HG03565 (cell line): Measurements from ENCODE around the gene ZFYVE28.

ENCODE experiments used
- ATAC-seq: cut with Tn5 transposase; IDR thresholded peaks from one replicate; pipeline ENCODE4 v1.9.1; 2021; ENCODE audit warnings: mild to moderate bottlenecking, moderate library complexity; ENCODE audit not compliant: unreplicated experiment

Gene ZFYVE28

GRCh38 chr4:2412534-2412884, 5.9 kb downstream of the ZFYVE28 start:
- ATAC-seq = peak; percentile 8

DNA sequence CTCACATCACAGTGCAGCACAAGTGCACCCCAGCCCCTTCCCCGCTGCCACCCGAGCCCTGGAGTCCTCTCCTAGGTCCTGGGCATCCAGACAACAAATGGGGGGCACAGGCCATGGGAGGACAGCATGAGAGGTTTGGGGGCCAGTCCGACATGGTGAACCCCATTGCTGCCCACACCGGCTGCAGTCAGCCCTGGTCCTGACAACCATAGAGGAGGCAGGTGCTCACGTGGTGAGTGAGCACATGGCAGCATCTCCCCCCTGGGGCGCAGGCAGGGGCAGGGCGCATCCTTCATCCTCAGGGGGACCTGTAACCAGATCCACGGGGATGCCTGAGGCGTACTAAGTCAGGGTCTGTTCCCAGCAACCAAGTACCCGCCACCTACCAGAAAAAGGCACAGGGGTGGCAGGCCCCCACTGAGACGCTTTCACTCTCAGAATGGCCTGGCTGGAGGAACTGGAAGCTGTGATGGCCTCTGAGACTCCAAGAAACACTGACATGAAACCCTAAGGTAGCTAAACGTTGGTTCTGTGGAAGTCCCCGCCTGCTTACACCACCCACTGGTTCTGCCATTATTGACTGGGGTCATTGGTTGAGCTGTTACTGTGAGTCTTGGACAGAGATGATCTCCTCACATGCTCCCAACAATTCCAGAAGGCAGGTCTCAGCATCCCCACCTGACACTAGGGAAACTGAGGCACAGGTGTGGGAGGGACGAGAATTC, 6.5 kb downstream of the ZFYVE28 start:
- no peak for ATAC-seq

- ATAC-seq = no peak
Observed at GRCh38 chr4:2409381-2409783, 9.1 kb downstream of the ZFYVE28 start.

DNA sequence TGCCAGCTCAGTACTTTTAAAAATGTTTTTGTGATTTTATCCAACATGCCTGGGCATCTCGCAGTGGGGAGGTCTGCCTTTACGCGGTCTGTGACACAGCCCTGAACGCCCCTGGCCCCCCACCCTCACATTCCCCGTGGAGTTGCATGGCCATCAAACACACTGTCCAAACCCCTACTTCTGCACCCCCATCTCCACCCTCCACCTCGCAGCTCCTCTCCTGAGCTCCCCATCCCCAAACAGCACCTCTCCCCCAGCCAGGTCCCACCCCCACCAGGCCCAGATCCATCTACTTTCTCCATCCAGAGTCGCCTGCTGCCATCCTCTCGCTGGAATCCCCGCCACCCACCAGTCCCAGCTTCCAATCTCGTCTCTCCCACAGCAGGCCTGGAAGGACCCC, 9.5 kb downstream of the ZFYVE28 start:
- ATAC-seq = no peak

DNA sequence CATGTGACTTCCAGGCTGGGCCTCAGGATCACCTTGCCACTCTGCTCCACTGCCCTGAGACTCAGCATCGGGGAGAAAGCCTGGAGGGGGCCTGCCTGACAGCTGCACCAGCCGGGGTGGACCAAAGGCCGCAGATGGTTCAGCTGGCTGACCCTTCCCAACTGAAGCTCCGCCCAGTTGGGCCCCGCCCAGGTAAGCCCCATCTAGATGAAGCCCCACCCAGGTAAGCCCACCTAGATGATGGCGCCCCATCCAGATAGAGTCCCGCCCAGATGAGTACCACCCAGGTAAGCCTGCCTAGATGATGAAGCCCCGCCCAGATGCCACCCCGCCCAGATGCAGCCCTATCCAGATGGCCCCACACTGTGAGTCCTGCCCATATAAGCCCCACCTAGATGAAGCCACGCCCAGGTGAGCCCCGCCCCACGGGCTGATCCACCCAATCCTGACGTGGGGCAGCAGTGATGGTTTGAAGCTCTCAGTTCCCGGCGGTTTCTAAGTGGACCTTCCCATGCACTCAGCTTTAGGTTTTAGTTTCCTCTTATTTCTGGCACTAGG, 10.0 kb downstream of the ZFYVE28 start:
- ATAC-seq = no peak

GRCh38 chr4:2407991-2408342, 10.5 kb downstream of the ZFYVE28 start:
- ATAC-seq = no peak

GRCh38 chr4:2406920-2407319, 11.5 kb downstream of the ZFYVE28 start:
- no peak for ATAC-seq

DNA sequence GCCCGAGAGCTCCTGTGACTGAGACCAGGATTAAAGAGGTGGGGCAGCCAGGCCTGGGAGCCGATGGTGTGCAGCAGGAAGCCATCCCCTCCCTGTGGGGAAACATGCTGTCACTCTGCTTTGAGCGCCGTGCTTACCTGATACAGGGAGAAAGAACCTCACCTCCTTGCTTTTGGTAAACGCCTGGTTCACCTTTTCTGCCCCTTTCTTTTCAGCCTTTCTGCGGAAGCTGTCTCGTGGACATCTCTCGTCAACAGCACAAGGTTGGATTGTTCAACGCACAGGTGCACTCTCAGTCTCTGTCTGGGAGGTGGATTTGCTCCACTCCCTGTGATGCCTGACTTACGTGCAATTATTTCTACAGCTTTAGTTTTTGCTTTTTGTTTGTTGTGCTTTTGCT, 12.0 kb downstream of the ZFYVE28 start:
- no peak for ATAC-seq

DNA sequence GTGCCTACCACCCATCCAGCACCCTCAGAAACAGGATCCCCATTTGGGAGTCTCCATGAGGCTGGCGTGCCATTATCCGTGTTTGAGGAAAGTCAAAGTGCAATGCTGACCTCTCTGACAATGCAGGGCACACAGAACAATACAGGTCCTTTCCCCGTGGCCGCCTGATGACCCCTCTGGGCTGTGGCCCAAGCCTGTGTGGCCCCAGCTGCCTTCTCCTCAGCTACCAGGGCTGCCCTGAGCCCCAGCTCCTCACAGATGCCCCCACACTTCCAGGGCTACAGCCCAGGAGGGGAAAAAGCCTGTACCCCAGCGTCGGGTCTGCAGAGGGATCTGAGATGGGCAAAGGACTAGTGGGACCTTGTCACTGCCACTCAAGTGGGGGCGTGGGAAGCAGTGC, 15.5 kb downstream of the ZFYVE28 start:
- ATAC-seq = no peak

DNA sequence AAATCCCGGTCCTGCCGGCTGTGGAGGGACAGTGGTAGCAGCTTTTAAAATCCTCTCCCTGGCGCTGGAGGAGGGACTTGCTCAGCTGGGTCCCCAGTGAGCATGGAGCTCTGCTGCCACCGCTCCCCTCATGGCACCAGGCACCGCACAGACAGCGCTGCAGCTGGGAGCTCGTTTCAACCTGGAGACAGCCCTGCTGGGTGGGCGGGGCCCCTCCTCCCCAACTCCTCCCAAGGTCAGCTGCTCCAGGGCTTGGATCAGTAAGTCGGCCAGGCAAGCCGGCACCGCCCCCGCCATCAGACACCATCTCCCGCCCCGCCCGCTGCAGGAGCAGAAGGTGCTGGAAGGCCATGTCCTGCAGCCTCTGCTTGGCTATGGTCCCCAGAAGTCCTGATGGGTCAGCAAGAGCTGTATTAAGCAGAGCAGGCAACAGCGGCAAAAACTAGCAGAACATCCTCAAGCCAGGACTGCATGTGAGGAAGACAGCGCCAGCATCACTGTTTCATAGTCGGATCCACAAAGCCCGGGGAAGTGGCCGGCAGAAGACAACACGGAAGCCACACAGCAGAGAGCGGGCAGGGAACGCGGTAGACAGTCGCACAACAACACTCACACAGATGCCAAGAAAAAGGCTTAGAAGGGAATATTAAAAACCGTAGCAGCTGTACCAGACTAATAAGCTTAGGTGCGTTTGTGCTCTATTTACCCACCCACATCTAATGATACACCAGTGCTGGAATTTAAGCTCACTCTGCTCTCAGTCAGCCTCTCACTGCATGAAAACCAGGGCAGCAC, 16.2 kb downstream of the ZFYVE28 start:
- no peak for ATAC-seq

DNA sequence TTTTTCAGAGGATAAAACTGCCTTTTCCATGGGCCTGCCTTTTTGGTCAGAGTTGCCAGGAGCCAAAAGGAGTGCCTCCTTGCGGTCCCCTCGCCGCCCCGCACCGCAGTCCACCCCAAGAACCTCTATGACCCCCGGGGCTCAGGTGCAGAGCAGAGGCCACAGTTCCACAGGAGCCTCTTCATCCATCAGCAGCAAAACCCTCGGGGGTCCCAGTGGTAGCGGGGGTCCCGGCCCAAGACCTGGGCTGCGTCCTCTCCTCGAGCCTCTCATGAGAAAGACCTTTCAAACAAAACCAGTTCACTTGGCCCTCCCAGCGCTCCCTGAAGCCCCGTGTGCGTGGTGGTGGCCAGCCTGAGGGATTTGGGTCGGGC, 16.8 kb downstream of the ZFYVE28 start:
- ATAC-seq = no peak

DNA sequence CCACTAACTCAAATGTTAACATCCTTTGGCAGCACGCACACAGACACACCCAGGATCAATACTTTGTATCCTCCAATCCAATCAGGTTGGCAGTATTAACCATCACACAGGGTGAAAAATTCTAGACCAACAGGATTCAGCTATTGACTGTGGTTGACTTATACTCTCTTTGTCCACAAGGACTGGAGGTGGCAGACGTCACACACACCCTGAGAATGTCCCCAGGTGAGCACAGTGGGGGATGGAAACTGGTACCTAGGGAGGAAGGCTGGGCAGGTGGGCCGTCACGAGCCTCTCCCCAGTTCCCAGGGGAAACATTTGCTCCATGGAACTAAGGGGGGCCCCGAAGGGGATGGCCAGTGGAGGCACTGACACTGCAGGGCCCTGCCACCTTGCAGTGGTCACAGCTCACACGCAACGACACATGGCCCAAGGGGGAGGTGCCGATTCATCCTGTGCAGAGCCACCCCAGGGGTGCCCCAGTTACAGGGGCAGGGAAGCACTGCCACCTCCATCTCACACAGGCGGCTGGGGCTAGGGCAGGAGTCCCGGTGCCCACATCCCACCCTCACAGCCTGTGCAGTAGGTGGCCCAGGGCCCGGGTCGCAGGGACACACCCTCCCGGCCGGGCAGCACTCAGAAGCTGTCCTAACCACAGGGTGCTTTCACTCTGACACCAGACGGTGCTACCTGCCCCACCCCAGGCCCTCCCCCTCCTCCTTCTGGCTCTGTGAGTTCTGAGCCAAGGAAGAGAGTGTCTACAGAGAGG, 17.4 kb downstream of the ZFYVE28 start:
- no peak for ATAC-seq

GRCh38 chr4:2399631-2400190, 18.7 kb downstream of the ZFYVE28 start:
- no peak for ATAC-seq

DNA sequence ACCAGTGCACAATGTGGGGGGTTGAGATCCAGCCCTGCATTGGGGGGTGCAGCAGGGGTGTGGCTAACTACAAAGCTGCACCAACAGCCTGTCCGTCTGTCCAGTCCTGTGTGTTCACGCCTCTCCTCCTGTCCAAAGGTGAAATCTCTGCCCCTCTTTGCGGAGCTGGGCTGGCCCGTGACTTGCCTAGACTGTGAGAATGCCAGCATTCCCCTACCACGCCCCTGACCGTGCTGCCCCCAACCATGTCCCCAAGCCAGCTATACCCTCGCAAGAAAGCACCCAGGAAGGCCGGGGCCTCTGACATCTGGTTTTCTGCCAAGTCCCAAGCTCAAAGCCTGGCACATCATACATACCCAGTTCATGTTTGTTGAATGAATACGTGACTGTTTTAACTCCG, 19.2 kb downstream of the ZFYVE28 start:
- ATAC-seq = no peak

GRCh38 chr4:2397596-2398379, 20.7 kb downstream of the ZFYVE28 start:
- no peak for ATAC-seq

DNA sequence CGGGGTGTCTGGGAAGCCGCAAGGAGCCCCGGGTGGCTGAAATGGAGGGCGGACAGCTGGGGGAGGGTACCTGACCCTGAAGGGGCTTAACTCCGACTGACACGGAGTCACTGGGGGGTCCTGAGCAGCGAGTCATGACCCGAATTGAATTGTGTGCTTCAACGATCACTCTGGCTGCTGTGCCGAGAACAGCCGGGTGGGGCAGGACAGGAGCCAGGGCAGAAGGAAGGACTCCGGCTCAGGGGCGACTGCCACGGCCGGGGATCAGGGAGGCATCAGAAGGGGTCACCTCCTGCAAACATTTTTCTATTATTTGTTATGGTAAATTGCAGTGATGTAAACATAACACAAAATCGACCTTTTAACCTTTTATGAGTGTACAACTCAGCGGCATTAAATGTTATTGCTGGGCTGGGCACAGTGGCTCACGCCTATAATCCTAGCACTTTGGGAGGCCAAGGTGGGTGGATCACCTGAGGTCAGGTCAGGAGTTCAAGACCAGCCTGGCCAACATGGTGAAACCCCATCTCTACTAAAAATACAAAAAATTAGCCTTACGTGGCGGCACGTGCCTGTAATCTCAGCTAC, 21.6 kb downstream of the ZFYVE28 start:
- ATAC-seq = no peak

DNA sequence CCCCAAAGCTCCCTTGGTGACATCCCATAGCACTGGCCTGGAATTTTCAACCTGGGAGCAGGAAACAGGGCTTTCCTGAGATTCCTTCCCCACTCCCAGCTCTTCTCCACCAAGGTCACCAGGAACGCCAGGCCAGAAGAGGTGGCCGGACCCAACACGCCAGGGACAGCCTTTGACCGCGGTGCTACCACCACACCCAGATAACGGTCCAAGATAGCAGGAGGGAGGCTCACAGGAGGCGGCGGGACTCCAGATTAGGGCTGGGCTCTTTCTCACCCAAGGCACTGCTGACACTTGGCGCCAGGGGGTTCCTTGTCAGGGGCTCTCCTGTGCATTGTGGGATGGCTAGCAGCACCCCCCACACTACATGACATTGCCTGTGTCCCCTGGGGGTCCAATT, 22.9 kb downstream of the ZFYVE28 start:
- ATAC-seq = no peak

DNA sequence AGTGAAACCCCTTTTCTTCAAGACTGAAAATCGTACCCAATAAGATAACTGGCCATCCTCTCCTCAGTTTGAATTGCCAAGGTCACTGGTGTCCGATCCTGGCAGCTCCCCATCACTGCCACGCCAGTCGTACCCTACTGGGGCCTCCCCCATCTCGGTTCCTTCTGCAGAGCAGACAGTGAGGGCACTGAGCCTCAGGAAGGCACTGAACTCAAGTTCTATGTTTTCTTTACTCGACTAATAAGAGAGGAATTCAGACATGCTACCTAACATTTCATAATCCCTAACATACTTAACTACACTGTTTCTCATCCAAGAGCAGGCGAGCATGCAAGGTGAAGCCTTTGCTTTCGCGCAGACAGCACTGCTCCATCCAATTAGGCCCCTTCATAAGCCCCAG, 23.4 kb downstream of the ZFYVE28 start:
- no peak for ATAC-seq

DNA sequence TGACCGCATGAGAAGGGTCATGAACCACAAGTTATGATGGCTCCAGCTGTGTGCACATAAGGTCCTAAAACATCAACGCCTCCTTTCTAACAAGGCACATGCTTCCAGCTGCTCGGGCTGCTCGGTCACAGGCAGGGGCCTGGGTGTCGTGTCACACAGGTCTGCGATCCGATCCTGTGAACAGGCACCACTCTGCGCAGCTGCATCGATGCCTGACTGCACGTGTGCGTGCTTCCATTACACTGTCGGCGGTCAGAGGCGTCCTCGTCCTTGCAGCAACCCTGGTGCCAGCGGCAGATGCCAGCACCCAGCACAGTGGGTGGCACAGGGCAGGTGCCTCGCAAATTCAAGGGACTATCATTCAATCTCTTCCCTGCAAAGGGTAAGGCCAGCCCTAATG, 23.9 kb downstream of the ZFYVE28 start:
- ATAC-seq = no peak
